ENCODE measurements around the gene HDGF.

The HDGF gene

DNA sequence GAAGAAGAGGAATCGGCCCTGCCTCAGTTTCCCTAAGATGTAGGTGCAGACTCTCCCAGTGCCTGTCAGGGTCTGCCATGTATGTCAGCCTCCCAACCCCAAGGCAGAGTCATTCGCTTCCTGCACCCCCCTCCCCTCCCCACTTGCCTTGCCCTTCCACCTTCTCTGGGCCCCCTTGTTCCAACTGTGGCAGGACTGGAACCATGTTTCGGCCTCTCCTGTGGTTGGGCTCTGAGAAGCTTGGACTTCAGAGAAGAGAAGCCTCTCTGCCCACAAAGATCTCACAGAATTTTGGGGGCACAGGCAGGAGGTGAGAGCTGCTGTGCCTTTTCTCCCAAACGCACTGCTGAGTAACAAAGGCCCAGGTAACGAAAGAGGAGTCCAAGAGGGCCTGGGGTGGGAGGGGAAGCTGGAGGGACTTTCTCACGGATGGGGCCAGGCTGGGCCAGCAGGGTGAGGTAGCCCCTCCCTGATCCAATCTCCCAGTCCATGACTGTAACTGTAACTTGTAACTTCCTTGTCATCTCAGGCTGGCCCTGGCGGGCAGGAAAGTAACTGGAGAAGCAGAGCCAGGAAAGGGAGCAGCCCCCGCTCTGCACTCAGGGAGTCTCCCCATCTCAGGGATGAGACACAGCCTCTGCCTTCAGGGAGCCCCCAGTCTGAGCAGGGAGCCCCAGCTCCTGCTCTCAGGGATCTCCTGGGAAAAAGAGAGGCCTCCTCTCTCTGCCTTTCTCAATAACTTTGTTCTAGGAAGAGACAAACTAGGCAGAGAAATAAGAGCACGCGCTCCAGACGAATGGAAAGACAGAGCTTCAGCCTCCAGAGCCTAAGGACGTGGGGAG is 57.4 kb downstream of the HDGF start:
- Histone ChIP-seq H3F3A (ENCODE audit: insufficient read depth, low read length) (no peaks in the 10 kb centered on the region), H3K9me2 (ENCODE audit: low read depth, low read length) (no peaks in the 10 kb centered on the region), H3K9me3 (ENCODE audit: low read length) (no peaks in the 10 kb centered on the region), H3K4me3 (ENCODE audit: low read depth, low read length, poor library complexity, severe bottlenecking) (no peak overlapping the region), H2AFZ (ENCODE audit: low read length) (no peak overlapping the region), H3K79me2 (ENCODE audit: insufficient read depth, low read length) (no peaks in the 10 kb centered on the region), H3K36me3 (ENCODE audit: insufficient read depth, low read length) (no peaks in the 10 kb centered on the region), H3K4me2 (ENCODE audit: low read length) (no peak overlapping the region), H3K4me1 (ENCODE audit: insufficient read depth, low read length, severe bottlenecking) (peaks cover 3% of the 10 kb centered on the region), H3K27me3 (ENCODE audit: insufficient read depth, low read length) (peaks cover 11% of the 10 kb centered on the region), H4K20me1 (ENCODE audit: insufficient read depth, low read length) (no peaks in the 10 kb centered on the region), H3K27ac (ENCODE audit: low read depth, low read length, poor library complexity, severe bottlenecking) (no peak overlapping the region), H3K9ac (ENCODE audit: low read length) (no peak overlapping the region)
- TF ChIP-seq, protein P1, sequence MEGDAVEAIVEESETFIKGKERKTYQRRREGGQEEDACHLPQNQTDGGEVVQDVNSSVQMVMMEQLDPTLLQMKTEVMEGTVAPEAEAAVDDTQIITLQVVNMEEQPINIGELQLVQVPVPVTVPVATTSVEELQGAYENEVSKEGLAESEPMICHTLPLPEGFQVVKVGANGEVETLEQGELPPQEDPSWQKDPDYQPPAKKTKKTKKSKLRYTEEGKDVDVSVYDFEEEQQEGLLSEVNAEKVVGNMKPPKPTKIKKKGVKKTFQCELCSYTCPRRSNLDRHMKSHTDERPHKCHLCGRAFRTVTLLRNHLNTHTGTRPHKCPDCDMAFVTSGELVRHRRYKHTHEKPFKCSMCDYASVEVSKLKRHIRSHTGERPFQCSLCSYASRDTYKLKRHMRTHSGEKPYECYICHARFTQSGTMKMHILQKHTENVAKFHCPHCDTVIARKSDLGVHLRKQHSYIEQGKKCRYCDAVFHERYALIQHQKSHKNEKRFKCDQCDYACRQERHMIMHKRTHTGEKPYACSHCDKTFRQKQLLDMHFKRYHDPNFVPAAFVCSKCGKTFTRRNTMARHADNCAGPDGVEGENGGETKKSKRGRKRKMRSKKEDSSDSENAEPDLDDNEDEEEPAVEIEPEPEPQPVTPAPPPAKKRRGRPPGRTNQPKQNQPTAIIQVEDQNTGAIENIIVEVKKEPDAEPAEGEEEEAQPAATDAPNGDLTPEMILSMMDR (IDR thresholded peaks at IDR 0.05; ENCODE audit: low read length), result no peak
- no peak for TF ChIP-seq EZH2 (IDR thresholded peaks at IDR 0.05; ENCODE audit: borderline replicate concordance, low read length)

DNA sequence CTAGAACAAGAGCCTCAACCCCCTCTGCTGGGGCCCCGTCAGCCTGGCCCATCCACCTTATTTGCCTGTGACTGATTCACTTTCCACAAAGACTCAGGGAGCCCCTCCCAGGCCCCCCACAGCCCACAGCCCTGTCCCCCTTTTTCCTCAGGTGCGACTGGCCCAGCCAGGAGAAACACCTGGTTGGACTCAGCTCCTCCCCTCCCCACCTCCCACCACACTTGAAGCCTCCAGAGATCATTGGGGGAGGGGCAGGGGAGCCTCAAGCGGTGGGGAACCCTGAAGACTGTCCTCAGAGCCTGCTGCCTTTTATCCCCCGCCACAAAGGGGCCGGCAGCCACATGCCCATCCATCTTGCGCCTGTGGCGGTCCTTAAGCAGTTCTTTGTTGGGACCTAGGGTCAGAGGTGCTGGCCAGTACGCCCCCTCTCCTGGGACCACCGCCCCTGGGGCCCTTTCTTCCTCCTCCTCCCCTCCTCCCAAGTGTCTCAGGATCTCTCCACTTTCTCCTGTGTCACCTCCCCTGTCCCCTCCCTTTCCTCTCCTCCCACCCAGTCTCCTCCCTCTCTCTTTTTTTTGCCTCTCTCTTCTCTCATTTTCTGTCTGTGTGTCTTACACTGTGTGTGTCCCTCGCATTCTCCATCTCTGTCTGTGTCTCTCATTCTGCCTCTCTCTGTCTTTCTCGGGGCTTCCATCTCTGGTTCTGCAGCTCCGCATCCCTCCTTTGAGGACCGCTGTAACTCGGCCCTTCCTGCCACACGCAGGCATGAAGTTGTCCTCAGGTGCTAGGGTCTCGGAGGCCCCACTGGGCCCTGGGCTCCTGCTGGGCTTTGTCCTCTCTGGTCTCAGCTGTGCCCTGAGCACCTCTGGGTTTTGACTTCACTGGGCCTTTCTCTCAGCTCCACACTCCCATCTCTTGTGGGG is 58.3 kb downstream of the HDGF start:
- Histone ChIP-seq H3F3A (ENCODE audit: insufficient read depth, low read length) (no peaks in the 10 kb centered on the region), H3K4me1 (ENCODE audit: insufficient read depth, low read length, severe bottlenecking) (peaks cover 3% of the 10 kb centered on the region), H3K9ac (ENCODE audit: low read length) (no peak overlapping the region), H3K27me3 (ENCODE audit: insufficient read depth, low read length) (peaks cover 11% of the 10 kb centered on the region), H2AFZ (ENCODE audit: low read length) (no peak overlapping the region), H3K9me2 (ENCODE audit: low read depth, low read length) (no peaks in the 10 kb centered on the region), H3K4me2 (ENCODE audit: low read length) (no peak overlapping the region), H3K27ac (ENCODE audit: low read depth, low read length, poor library complexity, severe bottlenecking) (no peak overlapping the region), H3K79me2 (ENCODE audit: insufficient read depth, low read length) (no peaks in the 10 kb centered on the region), H3K9me3 (ENCODE audit: low read length) (no peaks in the 10 kb centered on the region), H3K36me3 (ENCODE audit: insufficient read depth, low read length) (no peaks in the 10 kb centered on the region), H4K20me1 (ENCODE audit: insufficient read depth, low read length) (no peaks in the 10 kb centered on the region), H3K4me3 (ENCODE audit: low read depth, low read length, poor library complexity, severe bottlenecking) (no peak overlapping the region)
- TF ChIP-seq, protein P1 (IDR thresholded peaks at IDR 0.05; ENCODE audit: low read length), result no peak
- TF ChIP-seq EZH2 (IDR thresholded peaks at IDR 0.05; ENCODE audit: borderline replicate concordance, low read length), result no peak

DNA sequence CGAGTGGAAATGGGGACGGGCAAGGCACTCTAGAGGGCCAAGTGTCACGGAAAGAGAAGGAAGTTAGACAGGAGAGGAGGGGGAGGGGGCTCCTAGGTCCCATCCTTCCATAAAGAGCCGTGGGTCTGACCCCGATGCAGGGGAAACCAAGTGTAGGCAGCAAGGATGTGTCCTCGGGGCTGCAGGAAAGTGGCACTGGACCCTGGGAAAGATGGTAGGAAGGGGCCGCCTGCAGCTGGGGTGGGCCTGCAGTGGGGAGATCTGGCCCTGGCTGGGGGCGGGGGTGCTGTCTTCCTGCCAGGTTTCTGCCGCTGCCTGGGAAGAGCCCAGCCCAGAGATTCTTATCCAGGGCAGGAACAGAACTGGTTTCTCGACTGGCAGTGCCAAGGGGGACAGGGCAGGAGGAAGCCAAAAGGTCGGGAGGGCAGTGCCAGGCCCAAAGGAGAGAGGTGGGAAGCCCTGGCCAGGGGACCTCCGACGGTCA is 59.0 kb downstream of the HDGF start:
- Histone ChIP-seq H2AFZ (ENCODE audit: low read length) (no peak overlapping the region), H3K9me2 (ENCODE audit: low read depth, low read length) (no peaks in the 10 kb centered on the region), H4K20me1 (ENCODE audit: insufficient read depth, low read length) (no peaks in the 10 kb centered on the region), H3F3A (ENCODE audit: insufficient read depth, low read length) (no peaks in the 10 kb centered on the region), H3K27ac (ENCODE audit: low read depth, low read length, poor library complexity, severe bottlenecking) (no peak overlapping the region), H3K9ac (ENCODE audit: low read length) (no peak overlapping the region), H3K9me3 (ENCODE audit: low read length) (no peaks in the 10 kb centered on the region), H3K36me3 (ENCODE audit: insufficient read depth, low read length) (no peaks in the 10 kb centered on the region), H3K79me2 (ENCODE audit: insufficient read depth, low read length) (no peaks in the 10 kb centered on the region), H3K4me3 (ENCODE audit: low read depth, low read length, poor library complexity, severe bottlenecking) (no peak overlapping the region), H3K4me1 (ENCODE audit: insufficient read depth, low read length, severe bottlenecking) (peaks cover 3% of the 10 kb centered on the region), H3K4me2 (ENCODE audit: low read length) (no peak overlapping the region), H3K27me3 (ENCODE audit: insufficient read depth, low read length) (peaks cover 11% of the 10 kb centered on the region)
- TF ChIP-seq, protein P1 (IDR thresholded peaks at IDR 0.05; ENCODE audit: low read length), result no peak
- TF ChIP-seq EZH2 (IDR thresholded peaks at IDR 0.05; ENCODE audit: borderline replicate concordance, low read length), result no peak
